ENCODE results near the gene MPV17.

Gene MPV17

GRCh38 chr2:27351802-27352598 is 29.1 kb upstream of the MPV17 start:
- DNase-seq (ENCODE audit: low spot score) = no peak
- TF ChIP-seq CTCF (IDR thresholded peaks at IDR 0.05; ENCODE audit: extremely low read depth, insufficient read depth, missing control alignments) = no peak
- in situ Hi-C loops (cut with MboI; ENCODE audit: low pct_unique_long_range_greater_than_20kb, low sequenced_read_pairs, unreplicated experiment) = no loop called here

GRCh38 chr2:27350106-27350693 is 27.3 kb upstream of the MPV17 start:
- TF ChIP-seq CTCF (IDR thresholded peaks at IDR 0.05; ENCODE audit: extremely low read depth, insufficient read depth, missing control alignments) = no peak
- no peak for DNase-seq (ENCODE audit: low spot score)
- in situ Hi-C loops (cut with MboI; ENCODE audit: low pct_unique_long_range_greater_than_20kb, low sequenced_read_pairs, unreplicated experiment) = no loop called here

- DNase-seq (ENCODE audit: low spot score) = no peak
- TF ChIP-seq CTCF (IDR thresholded peaks at IDR 0.05; ENCODE audit: extremely low read depth, insufficient read depth, missing control alignments) = no peak
- in situ Hi-C loops (cut with MboI; ENCODE audit: low pct_unique_long_range_greater_than_20kb, low sequenced_read_pairs, unreplicated experiment) = no loop called here
Measured at GRCh38 chr2:27347641-27348040, 24.7 kb upstream of the MPV17 start.

GRCh38 chr2:27336173-27336572 is 13.3 kb upstream of the MPV17 start:
- no peak for TF ChIP-seq CTCF (IDR thresholded peaks at IDR 0.05; ENCODE audit: extremely low read depth, insufficient read depth, missing control alignments)
- no peak for DNase-seq (ENCODE audit: low spot score)
- in situ Hi-C loops (cut with MboI; ENCODE audit: low pct_unique_long_range_greater_than_20kb, low sequenced_read_pairs, unreplicated experiment) = no loop called here

- no peak for TF ChIP-seq CTCF (IDR thresholded peaks at IDR 0.05; ENCODE audit: extremely low read depth, insufficient read depth, missing control alignments)
- in situ Hi-C loops (cut with MboI; ENCODE audit: low pct_unique_long_range_greater_than_20kb, low sequenced_read_pairs, unreplicated experiment) = no loop called here
- DNase-seq (ENCODE audit: low spot score) = no peak
Measured at GRCh38 chr2:27335311-27335710, 12.4 kb upstream of the MPV17 start.

GRCh38 chr2:27324720-27325119 is 1.8 kb upstream of the MPV17 start:
- DNase-seq (ENCODE audit: low spot score) = no peak
- TF ChIP-seq CTCF (IDR thresholded peaks at IDR 0.05; ENCODE audit: extremely low read depth, insufficient read depth, missing control alignments) = no peak

More at GRCh38 chr2:27324720-27325119, 1.8 kb upstream of the MPV17 start:
- in situ Hi-C loops (cut with MboI; ENCODE audit: low pct_unique_long_range_greater_than_20kb, low sequenced_read_pairs, unreplicated experiment) = no loop called here
